ENCODE measurements around the gene COMTD1. TPM values are rescaled to one million over a fixed set of nuclear protein-coding genes. Genes with fewer than 3 reads are reported as not detected.
"Not testable (repeated sequence)": the region's sequence is repeated elsewhere in the genome, so short reads cannot be mapped to it uniquely, and the experiment has no call there.

The COMTD1 gene
- total and polyA plus RNA-seq, 2 donors (not counting 3 experiments of a cell fraction or from before 2014, with no cell fraction given), result 18.4 to 18.6 TPM

DNA sequence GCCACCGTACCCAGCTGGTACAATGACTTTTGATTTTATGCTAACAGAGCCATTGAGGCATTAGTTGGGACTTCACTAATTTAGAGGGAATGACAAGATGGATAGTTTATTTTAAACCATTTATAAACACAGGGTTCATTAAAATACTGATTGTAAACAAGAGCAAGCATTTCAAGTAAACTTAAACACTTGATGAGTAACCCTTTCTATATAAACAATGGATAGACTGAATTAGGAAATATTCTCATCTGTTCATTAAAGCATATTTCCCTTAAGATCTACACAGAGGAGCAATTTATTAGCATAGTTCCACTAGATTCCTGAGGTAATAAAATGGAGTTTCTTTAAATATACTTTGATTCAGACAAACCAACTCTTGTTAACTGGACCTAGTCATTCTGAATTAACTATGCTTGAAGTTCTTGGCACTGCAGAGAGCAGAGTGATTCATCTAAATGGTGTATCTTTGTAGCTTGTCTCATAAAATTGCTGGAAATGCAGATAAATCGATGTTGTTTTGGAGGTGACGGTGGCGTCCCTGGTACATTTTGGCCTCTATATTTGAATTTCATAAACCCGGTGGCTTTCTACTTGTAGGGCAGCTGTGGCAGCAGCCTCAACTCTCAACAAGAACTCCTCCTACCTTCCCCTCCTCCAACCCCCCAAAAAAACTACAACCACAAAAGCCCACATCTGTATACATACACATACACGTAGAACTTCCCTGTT is 40.6 kb downstream of the COMTD1 start:
- Histone ChIP-seq H3K27me3 (ENCODE audit: control insufficient read depth in 2 of 2, insufficient read depth in 2 of 2, low read length in 2 of 2) (no peaks in the 10 kb centered on the region), H3K4me1 (ENCODE audit: control insufficient read depth, extremely low read depth, insufficient read depth, low read length) (peaks cover 7% of the 10 kb centered on the region), H3K9me1 (replicated peaks; ENCODE audit: control insufficient read depth, extremely low read depth, insufficient read depth, low read length) (no peaks in the 10 kb centered on the region), H3K79me2 (ENCODE audit: control insufficient read depth, insufficient read depth, low read length) (no peaks in the 10 kb centered on the region), H4K20me1 (replicated peaks; ENCODE audit: control insufficient read depth, extremely low read depth, insufficient read depth, low read length) (no peaks in the 10 kb centered on the region), H3K9ac (replicated peaks; ENCODE audit: extremely low read depth, insufficient read depth, low read length) (no peak overlapping the region), H2AFZ (ENCODE audit: low read depth, low read length) (no peak overlapping the region), H3K4me2 (ENCODE audit: insufficient read depth, low read length) (no peak overlapping the region), H3K27ac (ENCODE audit: insufficient read depth, low read depth, low read length) (no peak overlapping the region), H3K36me3 (ENCODE audit: control insufficient read depth in 2 of 2, extremely low read depth in 1 of 2, insufficient read depth in 2 of 2, low read length in 2 of 2) (no peaks in the 10 kb centered on the region), H3K4me3 (replicated peaks in 1 of 3; ENCODE audit: insufficient read depth in 1 of 3, low read depth in 1 of 3, low read length in 3 of 3) (no peak overlapping the region), H3K9me3 (replicated peaks; ENCODE audit: control insufficient read depth, insufficient read depth, low read length) (no peaks in the 10 kb centered on the region)
- dilution Hi-C loops (cut with MboI; ENCODE audit: extremely low pct_ligation_motif_present, low sequenced_read_pairs) (no loop called here), intact Hi-C loops (cut with micrococcal nuclease) (no loop called here)
- no peak for TF ChIP-seq GATA2 (IDR thresholded peaks at IDR 0.05; ENCODE audit: insufficient read depth, insufficient read length, low read depth, low read length)
- no peak for TF ChIP-seq POLR2AphosphoS5 (IDR thresholded peaks at IDR 0.05; ENCODE audit: insufficient read depth, low read depth, low read length)
- TF ChIP-seq JUN (IDR thresholded peaks at IDR 0.05; ENCODE audit: borderline replicate concordance, insufficient read depth, insufficient read length, low read depth), result no peak
- FAIRE-seq, result peak; percentile 24
- no peak for DNase-seq (ENCODE audit: low read depth, low spot score)
- BruUV-seq (replicated peaks), result no TSS peak
- ChIA-PET CTCF (no interaction called here), POLR2A (no interaction called here)

DNA sequence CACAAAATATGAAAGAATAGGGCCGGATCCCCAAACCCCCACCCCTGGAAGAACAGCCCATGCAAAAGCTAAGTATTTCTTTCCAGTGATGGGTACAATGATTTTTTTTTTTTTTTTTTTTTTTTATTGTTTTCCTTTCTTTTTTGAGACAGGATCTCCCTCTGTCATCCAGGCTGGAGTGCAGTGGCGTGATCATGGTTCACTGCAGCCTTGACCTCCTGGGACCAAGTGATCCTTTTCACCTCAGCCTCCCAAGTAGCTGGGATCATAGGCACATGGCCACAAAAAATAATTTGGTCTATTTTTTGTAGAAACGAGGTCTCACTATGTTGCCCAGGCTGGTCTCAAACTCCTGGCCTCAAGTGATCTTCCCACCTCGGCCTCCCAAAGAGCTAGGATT is 41.1 kb downstream of the COMTD1 start:
- H3K9me3 ChIP-seq (replicated peaks; ENCODE audit: control insufficient read depth, insufficient read depth, low read length); H3K79me2 ChIP-seq (ENCODE audit: control insufficient read depth, insufficient read depth, low read length); intact Hi-C loops (cut with micrococcal nuclease); H3K4me1 ChIP-seq (ENCODE audit: control insufficient read depth, extremely low read depth, insufficient read depth, low read length); FAIRE-seq; BruUV-seq (replicated peaks); dilution Hi-C loops (cut with MboI; ENCODE audit: extremely low pct_ligation_motif_present, low sequenced_read_pairs); H3K9ac ChIP-seq (replicated peaks; ENCODE audit: extremely low read depth, insufficient read depth, low read length); H3K9me1 ChIP-seq (replicated peaks; ENCODE audit: control insufficient read depth, extremely low read depth, insufficient read depth, low read length); POLR2A ChIA-PET; CTCF ChIA-PET; H3K27me3 ChIP-seq (ENCODE audit: control insufficient read depth in 2 of 2, insufficient read depth in 2 of 2, low read length in 2 of 2); H3K4me2 ChIP-seq (ENCODE audit: insufficient read depth, low read length); H4K20me1 ChIP-seq (replicated peaks; ENCODE audit: control insufficient read depth, extremely low read depth, insufficient read depth, low read length); DNase-seq (ENCODE audit: low read depth, low spot score); H3K36me3 ChIP-seq (ENCODE audit: control insufficient read depth in 2 of 2, extremely low read depth in 1 of 2, insufficient read depth in 2 of 2, low read length in 2 of 2); H3K27ac ChIP-seq (ENCODE audit: insufficient read depth, low read depth, low read length); H2AFZ ChIP-seq (ENCODE audit: low read depth, low read length); H3K4me3 ChIP-seq (replicated peaks in 1 of 3; ENCODE audit: insufficient read depth in 1 of 3, low read depth in 1 of 3, low read length in 3 of 3): not testable (repeated sequence)
